HCT116 (cell line): ENCODE data around the gene SLC6A3. TPM values are rescaled to one million over a fixed set of nuclear protein-coding genes. Genes with fewer than 3 reads are reported as not detected.

Experiments
- ATAC-seq: fragments of 200-7000 bp; cut with Tn5 transposase; 2 replicates; pipeline ENCODE4 v1.9.1; 2020; ENCODE audit warnings: mild to moderate bottlenecking, moderate library complexity
- BruUV-seq: library from RNA; stranded (reverse); fragments of 400-500 nt; replicated peaks from 2 replicates; lab custom pipeline; 2021; lab: Mats Ljungman, UMichigan
- CTCF ChIA-PET: fragments of 300-600 bp; sonication (Branson Sonifier 250); formaldehyde crosslinking; loops from one replicate; lab custom pipeline; 2021; ENCODE audit warnings: antibody characterized with exemption; lab: Charles Lee
- POLR2A ChIA-PET: fragments of 300-600, 350-600 bp; sonication (Branson Sonifier 250); formaldehyde crosslinking; loops from one replicate; lab custom pipeline; 2021; ENCODE audit warnings: antibody characterized with exemption; lab: Charles Lee
- RAD21 ChIA-PET, 2 experiments: fragments of 300-600 bp; sonication (Branson Sonifier 250); formaldehyde crosslinking; loops; one replicate each; lab custom pipeline; 2023; ENCODE audit warnings: low total read pairs in 2 of 2; ENCODE audit not compliant: uncharacterized antibody in 2 of 2, unreplicated experiment in 2 of 2, low non-redundant PET in 1 of 2; lab: Charles Lee
- DNase-seq: peaks from one replicate; pipeline ENCODE4 v3.0.0-alpha.2; 2010; ENCODE audit warnings: low read depth, low spot score
- H2AFZ ChIP-seq: fragments of 200-600 bp; shearing (Covaris generic), sonication (generic); 2 replicates; pipeline ENCODE4 v1.6.1; 2017; ENCODE audit warnings: low read depth, mixed run types, mixed read lengths, antibody characterized with exemption, low read length; ENCODE audit not compliant: poor library complexity, severe bottlenecking
- H3K27ac ChIP-seq: 2 replicates; pipeline ENCODE4 v1.5.1; 2012; ENCODE audit warnings: low read depth, low read length
- H3K27me3 ChIP-seq: fragments of 200-600 bp; sonication (generic); 2 replicates; pipeline ENCODE4 v1.6.1; 2016; ENCODE audit warnings: mixed run types, low read length, mixed read lengths; ENCODE audit not compliant: insufficient read depth
- H3K36me3 ChIP-seq, 2 experiments: fragments of 200-500 bp in 1 of 2; fragments of 200-600 bp in 1 of 2; sonication (Bioruptor generic) in 1 of 2; sonication (generic) in 1 of 2; 2 replicates each; pipeline versions ENCODE4 v1.5.1 to v1.6.1; 2014 to 2016; ENCODE audit warnings: low read length in 2 of 2, inconsistent platforms in 1 of 2, mixed read lengths in 1 of 2, mixed run types in 1 of 2; ENCODE audit not compliant: insufficient read depth in 2 of 2, control insufficient read depth in 1 of 2
- H3K4me1 ChIP-seq, 2 experiments: fragments of 200-600 bp in 1 of 2; sonication (generic) in 1 of 2; 2 replicates each; pipeline versions ENCODE4 v1.5.1 to v1.6.1; 2012 to 2017; ENCODE audit warnings: low read length in 2 of 2, inconsistent platforms in 1 of 2, mild to moderate bottlenecking in 1 of 2, mixed read lengths in 1 of 2, mixed run types in 1 of 2, moderate library complexity in 1 of 2; ENCODE audit not compliant: insufficient read depth in 2 of 2, control insufficient read depth in 1 of 2
- H3K4me2 ChIP-seq: fragments of 200-600 bp; sonication (generic); 2 replicates; pipeline ENCODE4 v1.6.1; 2017; ENCODE audit warnings: mixed run types, low read length, mixed read lengths
- H3K4me3 ChIP-seq, 2 experiments: fragments of 200-600 bp in 1 of 2; sonication (generic) in 1 of 2; replicated peaks in 1 of 2; 2 replicates each; pipeline ENCODE4 v1.5.1; 2011 to 2016; ENCODE audit warnings: low read length in 2 of 2, control low read depth in 1 of 2, low read depth in 1 of 2, mild to moderate bottlenecking in 1 of 2, mixed read lengths in 1 of 2, mixed run types in 1 of 2
- H3K79me2 ChIP-seq: fragments of 200-600 bp; sonication (generic); 2 replicates; pipeline ENCODE4 v1.6.1; 2017; ENCODE audit warnings: mild to moderate bottlenecking, mixed run types, low read length, moderate library complexity, mixed read lengths; ENCODE audit not compliant: insufficient read depth
- H3K9ac ChIP-seq: fragments of 200-600 bp; sonication (generic); 2 replicates; pipeline ENCODE4 v1.6.1; 2016; ENCODE audit warnings: low read length, mixed read lengths
- H3K9me2 ChIP-seq: fragments of 200-600 bp; sonication (generic), shearing (Covaris generic); 2 replicates; pipeline ENCODE4 v1.6.1; 2017; ENCODE audit warnings: mixed run types, mild to moderate bottlenecking, moderate library complexity; ENCODE audit not compliant: insufficient read depth
- H3K9me3 ChIP-seq, 2 experiments: fragments of 200-500 bp in 1 of 2; fragments of 200-600 bp in 1 of 2; sonication (Bioruptor generic) in 1 of 2; sonication (generic) in 1 of 2; 2 replicates each; pipeline ENCODE4 v1.6.1; 2014 to 2017; ENCODE audit warnings: low read length in 2 of 2, mixed read lengths in 2 of 2, inconsistent platforms in 1 of 2, low read depth in 1 of 2, mild to moderate bottlenecking in 1 of 2, mixed run types in 1 of 2, moderate library complexity in 1 of 2; ENCODE audit not compliant: control insufficient read depth in 1 of 2, insufficient read depth in 1 of 2
- H4K20me1 ChIP-seq: fragments of 200-600 bp; sonication (generic), shearing (Covaris generic); 2 replicates; pipeline ENCODE4 v1.6.1; 2017; ENCODE audit warnings: mixed run types, mild to moderate bottlenecking, moderate library complexity; ENCODE audit not compliant: insufficient read depth
- CEBPB ChIP-seq: IDR thresholded peaks from 2 replicates; pipeline ENCODE4 v1.6.1; 2012; ENCODE audit warnings: low read depth
- JUND ChIP-seq: IDR thresholded peaks from 2 replicates; pipeline ENCODE4 v1.6.1; 2012
- MAX ChIP-seq: IDR thresholded peaks from 2 replicates; pipeline ENCODE4 v1.6.1; 2012
- POLR2AphosphoS5 ChIP-seq: IDR thresholded peaks from 2 replicates; pipeline ENCODE4 v1.6.1; 2011; ENCODE audit warnings: mild to moderate bottlenecking, low read depth, low read length, moderate library complexity
- RAD21 ChIP-seq: IDR thresholded peaks from 2 replicates; pipeline ENCODE4 v1.6.1; 2012; ENCODE audit warnings: low read depth, mild to moderate bottlenecking
- YY1 ChIP-seq: IDR thresholded peaks from 2 replicates; pipeline ENCODE4 v1.6.1; 2011; ENCODE audit warnings: low read length, low read depth, moderate library complexity, mild to moderate bottlenecking; ENCODE audit not compliant: insufficient replicate concordance; ENCODE audit errors: extremely low read depth
- intact Hi-C: fragments of 100-400 bp; cut with micrococcal nuclease; formaldehyde crosslinking; loops from 2 replicates; pipeline ENCODE4 v1.10.0; 2022
- total RNA-seq: library from RNA; stranded (reverse); gene quantifications from one replicate; pipeline ENCODE4 v1.2.1, GENCODE V29; 2021; ENCODE audit not compliant: unreplicated experiment
- TF ChIP-seq, protein P1 (sequence below): IDR thresholded peaks from 2 replicates; pipeline ENCODE4 v1.6.1; 2011; ENCODE audit warnings: mild to moderate bottlenecking, low read length, moderate library complexity; ENCODE audit not compliant: insufficient replicate concordance; ENCODE audit errors: extremely low read depth

SLC6A3 gene
- total RNA-seq, 1 experiment from 2014 or later: not detected

- H3K36me3 ChIP-seq: no peaks in the 10 kb centered on the region
- ATAC-seq (no peak), DNase-seq (no peak)
- H2AFZ ChIP-seq: no peak overlapping the region
- peaks cover 9 to 16% of the 10 kb centered on the region in 2 experiments; a peak in 3 of 4 replicates for H3K4me1 ChIP-seq
- H3K9me2 ChIP-seq: no peaks in the 10 kb centered on the region
- no peaks in the 10 kb centered on the region for H3K79me2 ChIP-seq
- no peak for TF ChIP-seq CEBPB
- TF ChIP-seq POLR2AphosphoS5: no peak
- TF ChIP-seq, protein P1, sequence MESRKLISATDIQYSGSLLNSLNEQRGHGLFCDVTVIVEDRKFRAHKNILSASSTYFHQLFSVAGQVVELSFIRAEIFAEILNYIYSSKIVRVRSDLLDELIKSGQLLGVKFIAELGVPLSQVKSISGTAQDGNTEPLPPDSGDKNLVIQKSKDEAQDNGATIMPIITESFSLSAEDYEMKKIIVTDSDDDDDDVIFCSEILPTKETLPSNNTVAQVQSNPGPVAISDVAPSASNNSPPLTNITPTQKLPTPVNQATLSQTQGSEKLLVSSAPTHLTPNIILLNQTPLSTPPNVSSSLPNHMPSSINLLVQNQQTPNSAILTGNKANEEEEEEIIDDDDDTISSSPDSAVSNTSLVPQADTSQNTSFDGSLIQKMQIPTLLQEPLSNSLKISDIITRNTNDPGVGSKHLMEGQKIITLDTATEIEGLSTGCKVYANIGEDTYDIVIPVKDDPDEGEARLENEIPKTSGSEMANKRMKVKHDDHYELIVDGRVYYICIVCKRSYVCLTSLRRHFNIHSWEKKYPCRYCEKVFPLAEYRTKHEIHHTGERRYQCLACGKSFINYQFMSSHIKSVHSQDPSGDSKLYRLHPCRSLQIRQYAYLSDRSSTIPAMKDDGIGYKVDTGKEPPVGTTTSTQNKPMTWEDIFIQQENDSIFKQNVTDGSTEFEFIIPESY: no peak
- no peak for TF ChIP-seq RAD21
- no peak for TF ChIP-seq JUND
- TF ChIP-seq YY1: no peak
- TF ChIP-seq MAX: no peak
- ChIA-PET RAD21 (no interaction called here), CTCF (no interaction called here), POLR2A (no interaction called here)
- no peak overlapping the region for H3K4me2 ChIP-seq
- no peaks in the 10 kb centered on the region; a peak in 1 of 4 replicates for H3K9me3 ChIP-seq
- no TSS peak for BruUV-seq
- H3K27ac ChIP-seq: no peak overlapping the region
- no peak overlapping the region for H3K9ac ChIP-seq
- no peaks in the 10 kb centered on the region for H4K20me1 ChIP-seq
- H3K27me3 ChIP-seq: peaks cover 8% of the 10 kb centered on the region; the same call in 1 of the 2 replicates
- intact Hi-C loops: no loop called here
- H3K4me3 ChIP-seq: no peak overlapping the region
Measured at GRCh38 chr5:1382248-1382700, 63.0 kb downstream of the SLC6A3 start.
